Keratinocyte (primary cell): Measurements from ENCODE around the gene RING1. TPM values are rescaled to one million over a fixed set of nuclear protein-coding genes. Genes with fewer than 3 reads are reported as not detected.
A peak's percentile ranks its signal among the peaks of the same experiment; 100 is the strongest.

Experiments used
- DNase-seq: peaks from one replicate; pipeline ENCODE4 v3.0.0-alpha.2; 2011; ENCODE audit warnings: low read depth, missing footprints, low spot score
- FAIRE-seq: peaks from 2 replicates; lab custom pipeline; 2011; peaks lifted over from hg19 to GRCh38; lab: Jason Lieb, UNC
- H2AFZ ChIP-seq: 2 replicates; pipeline ENCODE4 v1.6.0; 2012; ENCODE audit warnings: low read length, control low read depth, inconsistent platforms; ENCODE audit not compliant: control insufficient read depth
- H3K27ac ChIP-seq: 2 replicates; pipeline ENCODE4 v1.5.1; 2011; ENCODE audit warnings: low read length; ENCODE audit not compliant: control insufficient read depth, insufficient read depth
- H3K27me3 ChIP-seq: 3 replicates; pipeline ENCODE4 v1.6.0; 2011; ENCODE audit warnings: low read length; ENCODE audit not compliant: control insufficient read depth, insufficient read depth; ENCODE audit errors: extremely low read depth
- H3K36me3 ChIP-seq, 2 experiments: 2 replicates in 1 of 2; 3 replicates in 1 of 2; pipeline ENCODE4 v1.5.1; 2011; ENCODE audit warnings: low read length in 2 of 2, mild to moderate bottlenecking in 1 of 2; ENCODE audit not compliant: control insufficient read depth in 2 of 2, insufficient read depth in 2 of 2; ENCODE audit errors: extremely low read depth in 1 of 2
- H3K4me1 ChIP-seq: 3 replicates; pipeline ENCODE4 v1.5.1; 2011; ENCODE audit warnings: low read length; ENCODE audit not compliant: control insufficient read depth, insufficient read depth; ENCODE audit errors: extremely low read depth
- H3K4me2 ChIP-seq: 3 replicates; pipeline ENCODE4 v1.6.0; 2011; ENCODE audit warnings: low read depth, low read length; ENCODE audit not compliant: control insufficient read depth, insufficient read depth; ENCODE audit errors: extremely low read depth
- H3K4me3 ChIP-seq, 3 experiments: fragments of 200-600 bp in 1 of 3; sonication (generic) in 1 of 3; 2 replicates in 2 of 3; 3 replicates in 1 of 3; pipeline ENCODE4 v1.5.1; 2011 to 2016; ENCODE audit warnings: low read length in 3 of 3, mild to moderate bottlenecking in 3 of 3, control low read depth in 2 of 3, inconsistent platforms in 1 of 3, low read depth in 1 of 3, mixed read lengths in 1 of 3, mixed run types in 1 of 3, moderate library complexity in 1 of 3; ENCODE audit not compliant: control insufficient read depth in 2 of 3, insufficient read depth in 2 of 3; ENCODE audit errors: extremely low read depth in 1 of 3
- H3K79me2 ChIP-seq: 2 replicates; pipeline ENCODE4 v1.6.0; 2012; ENCODE audit warnings: low read length; ENCODE audit not compliant: control insufficient read depth, insufficient read depth
- H3K9ac ChIP-seq: 3 replicates; pipeline ENCODE4 v1.6.0; 2011; ENCODE audit warnings: low read length; ENCODE audit not compliant: control insufficient read depth, insufficient read depth; ENCODE audit errors: extremely low read depth
- H3K9me1 ChIP-seq: 3 replicates; pipeline ENCODE4 v1.6.0; 2011; ENCODE audit warnings: low read length; ENCODE audit not compliant: control insufficient read depth, insufficient read depth; ENCODE audit errors: extremely low read depth
- H3K9me3 ChIP-seq: 2 replicates; pipeline ENCODE4 v1.5.1; 2012; ENCODE audit warnings: low read depth, low read length; ENCODE audit not compliant: control insufficient read depth
- H4K20me1 ChIP-seq: 3 replicates; pipeline ENCODE4 v1.6.0; 2011; ENCODE audit warnings: low read length; ENCODE audit not compliant: control insufficient read depth, insufficient read depth; ENCODE audit errors: extremely low read depth
- EZH2 ChIP-seq: IDR thresholded peaks from one replicate; pipeline ENCODE4 v1.6.1; 2012; ENCODE audit warnings: inconsistent platforms, mild to moderate bottlenecking, low read length, moderate library complexity
- dilution Hi-C: fragments of 300-500 bp; cut with MboI; formaldehyde crosslinking; loops from one replicate; pipeline ENCODE4 v1.7.0; 2020; ENCODE audit warnings: low sequenced_read_pairs; ENCODE audit not compliant: extremely low pct_ligation_motif_present
- polyA minus RNA-seq, 3 experiments: library from RNA; depleted of rRNA, polyadenylated mRNA; stranded (reverse); fragments of >200 nt; gene quantifications; 1 replicate in 1 of 3; 2 replicates in 1 of 3; 3 replicates in 1 of 3; pipeline ENCODE4 v1.2.3, GENCODE V29; 2011
- polyA plus RNA-seq, 5 experiments: library from polyadenylated mRNA; depleted of rRNA in 3 of 5; stranded (reverse) in 3 of 5; stranded (forward) in 1 of 5; unstranded in 1 of 5; fragments of >200 nt; gene quantifications; 1 replicate in 1 of 5; 2 replicates in 3 of 5; 3 replicates in 1 of 5; pipeline versions ENCODE4 v1.2.1 to v1.2.3, GENCODE V29; 2011 to 2012; ENCODE audit warnings: missing spikeins in 2 of 5, low read depth in 1 of 5, low replicate concordance in 1 of 5
- TF ChIP-seq, protein P1 (sequence below), 3 experiments: IDR thresholded peaks in 1 of 3; conservative IDR thresholded peaks in 1 of 3; optimal IDR thresholded peaks in 1 of 3; 2 replicates in 2 of 3; 3 replicates in 1 of 3; pipeline versions ENCODE3 to v1.5.1; 2011; ENCODE audit warnings: low read length in 3 of 3, mild to moderate bottlenecking in 3 of 3, moderate library complexity in 2 of 3, control low read depth in 1 of 3, inconsistent platforms in 1 of 3; ENCODE audit not compliant: insufficient read depth in 2 of 3; ENCODE audit errors: extremely low read depth in 1 of 3

Gene RING1
- polyA plus RNA-seq, result 20.3 to 28.3 TPM (median 23.0 TPM) in 3 replicates
- 5.3 TPM for polyA plus RNA-seq (2011; ENCODE audit: low read depth)
- 15.0 and 20.2 TPM in 2 replicates for polyA plus RNA-seq (2011; cell fraction: cytosol; rRNA removed)
- polyA plus RNA-seq (2011; cell fraction: nucleus; rRNA removed), result 34.1 and 40.8 TPM in 2 replicates
- 22.6 and 32.8 TPM in 2 replicates for polyA plus RNA-seq (2012; ENCODE audit: low replicate concordance)
- polyA minus RNA-seq, result 12.8 to 30.2 TPM (median 20.1 TPM) in 3 replicates
- polyA minus RNA-seq (2011; cell fraction: cytosol; rRNA and poly(A)+ RNA removed), result 16.5 TPM
- 5.1 and 5.7 TPM in 2 replicates for polyA minus RNA-seq (2011; cell fraction: nucleus; rRNA and poly(A)+ RNA removed)

GRCh38 chr6:33208091-33208967 is at the start of gene RING1:
RING1 (plus strand) TSS chr6:33208500; CDS start chr6:33208823, 323 bp downstream.
- Histone ChIP-seq H3K27ac (peak within 1 kb of the TSS; percentile 86), H3K36me3 (peaks cover 7 to 22% of the 10 kb centered on the region in 2 experiments), H3K9me1 (peaks cover 2% of the 10 kb centered on the region), H3K9me3 (no peaks in the 10 kb centered on the region), H3K4me1 (peaks cover 42% of the 10 kb centered on the region), H4K20me1 (no peaks in the 10 kb centered on the region), H3K79me2 (peaks cover 6% of the 10 kb centered on the region), H3K9ac (peak within 1 kb of the TSS; percentile 89), H3K4me2 (peak within 1 kb of the TSS; percentile 98), H2AFZ (peak within 1 kb of the TSS; percentile 83), H3K4me3 (peak within 1 kb of the TSS; percentile 74 to 94 (median 76)), H3K27me3 (no peaks in the 10 kb centered on the region)
- FAIRE-seq, result no peak
- DNase-seq, result no peak
- dilution Hi-C loops, result no loop called here
- TF ChIP-seq, protein P1, sequence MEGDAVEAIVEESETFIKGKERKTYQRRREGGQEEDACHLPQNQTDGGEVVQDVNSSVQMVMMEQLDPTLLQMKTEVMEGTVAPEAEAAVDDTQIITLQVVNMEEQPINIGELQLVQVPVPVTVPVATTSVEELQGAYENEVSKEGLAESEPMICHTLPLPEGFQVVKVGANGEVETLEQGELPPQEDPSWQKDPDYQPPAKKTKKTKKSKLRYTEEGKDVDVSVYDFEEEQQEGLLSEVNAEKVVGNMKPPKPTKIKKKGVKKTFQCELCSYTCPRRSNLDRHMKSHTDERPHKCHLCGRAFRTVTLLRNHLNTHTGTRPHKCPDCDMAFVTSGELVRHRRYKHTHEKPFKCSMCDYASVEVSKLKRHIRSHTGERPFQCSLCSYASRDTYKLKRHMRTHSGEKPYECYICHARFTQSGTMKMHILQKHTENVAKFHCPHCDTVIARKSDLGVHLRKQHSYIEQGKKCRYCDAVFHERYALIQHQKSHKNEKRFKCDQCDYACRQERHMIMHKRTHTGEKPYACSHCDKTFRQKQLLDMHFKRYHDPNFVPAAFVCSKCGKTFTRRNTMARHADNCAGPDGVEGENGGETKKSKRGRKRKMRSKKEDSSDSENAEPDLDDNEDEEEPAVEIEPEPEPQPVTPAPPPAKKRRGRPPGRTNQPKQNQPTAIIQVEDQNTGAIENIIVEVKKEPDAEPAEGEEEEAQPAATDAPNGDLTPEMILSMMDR (optimal IDR thresholded peaks at IDR 0.05 in 1 of 3, IDR thresholded peaks at IDR 0.05 in 1 of 3, conservative IDR thresholded peaks at IDR 0.05 in 1 of 3; ENCODE audit: extremely low read depth in 1 of 3, insufficient read depth in 2 of 3, low read length in 3 of 3), result no peak
- no peak for TF ChIP-seq EZH2

GRCh38 chr6:33160096-33160495 is 48.2 kb upstream of the RING1 start:
- H3K4me3 ChIP-seq, result no peak overlapping the region
- no peaks in the 10 kb centered on the region for H3K9me3 ChIP-seq
- DNase-seq (no peak), FAIRE-seq (no peak)
- peaks cover 11% of the 10 kb centered on the region for H3K4me1 ChIP-seq
- no peak overlapping the region for H2AFZ ChIP-seq
- H3K9ac ChIP-seq, result no peak overlapping the region
- no peak overlapping the region for H3K4me2 ChIP-seq
- H3K36me3 ChIP-seq, result no peaks in the 10 kb centered on the region
- H3K9me1 ChIP-seq, result no peaks in the 10 kb centered on the region
- dilution Hi-C loops, result no loop called here
- TF ChIP-seq EZH2, result no peak
- TF ChIP-seq, protein P1 (optimal IDR thresholded peaks at IDR 0.05 in 1 of 3, IDR thresholded peaks at IDR 0.05 in 1 of 3, conservative IDR thresholded peaks at IDR 0.05 in 1 of 3; ENCODE audit: extremely low read depth in 1 of 3, insufficient read depth in 2 of 3, low read length in 3 of 3), result no peak
- H4K20me1 ChIP-seq, result no peaks in the 10 kb centered on the region
- H3K27ac ChIP-seq, result no peak overlapping the region
- peaks cover 3% of the 10 kb centered on the region for H3K27me3 ChIP-seq
- no peaks in the 10 kb centered on the region for H3K79me2 ChIP-seq
